ENCODE data around the gene TAP1.

GRCh38 chr6:32857156-32857891, 3.8 kb upstream of the TAP1 start:
- TF ChIP-seq, protein P1, sequence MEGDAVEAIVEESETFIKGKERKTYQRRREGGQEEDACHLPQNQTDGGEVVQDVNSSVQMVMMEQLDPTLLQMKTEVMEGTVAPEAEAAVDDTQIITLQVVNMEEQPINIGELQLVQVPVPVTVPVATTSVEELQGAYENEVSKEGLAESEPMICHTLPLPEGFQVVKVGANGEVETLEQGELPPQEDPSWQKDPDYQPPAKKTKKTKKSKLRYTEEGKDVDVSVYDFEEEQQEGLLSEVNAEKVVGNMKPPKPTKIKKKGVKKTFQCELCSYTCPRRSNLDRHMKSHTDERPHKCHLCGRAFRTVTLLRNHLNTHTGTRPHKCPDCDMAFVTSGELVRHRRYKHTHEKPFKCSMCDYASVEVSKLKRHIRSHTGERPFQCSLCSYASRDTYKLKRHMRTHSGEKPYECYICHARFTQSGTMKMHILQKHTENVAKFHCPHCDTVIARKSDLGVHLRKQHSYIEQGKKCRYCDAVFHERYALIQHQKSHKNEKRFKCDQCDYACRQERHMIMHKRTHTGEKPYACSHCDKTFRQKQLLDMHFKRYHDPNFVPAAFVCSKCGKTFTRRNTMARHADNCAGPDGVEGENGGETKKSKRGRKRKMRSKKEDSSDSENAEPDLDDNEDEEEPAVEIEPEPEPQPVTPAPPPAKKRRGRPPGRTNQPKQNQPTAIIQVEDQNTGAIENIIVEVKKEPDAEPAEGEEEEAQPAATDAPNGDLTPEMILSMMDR (IDR thresholded peaks at IDR 0.05) = no peak
- no peak for TF ChIP-seq POLR2A (IDR thresholded peaks at IDR 0.05)
